ENCODE results near the gene SNX8.

- TF ChIP-seq CTCF (IDR thresholded peaks at IDR 0.05) (no peak), POLR2AphosphoS5 (IDR thresholded peaks at IDR 0.05; ENCODE audit: low read depth, low read length) (no peak), SIN3A (IDR thresholded peaks at IDR 0.05; ENCODE audit: borderline replicate concordance, insufficient read depth, low read depth, low read length) (no peak)
- TF ChIP-seq, protein P1, sequence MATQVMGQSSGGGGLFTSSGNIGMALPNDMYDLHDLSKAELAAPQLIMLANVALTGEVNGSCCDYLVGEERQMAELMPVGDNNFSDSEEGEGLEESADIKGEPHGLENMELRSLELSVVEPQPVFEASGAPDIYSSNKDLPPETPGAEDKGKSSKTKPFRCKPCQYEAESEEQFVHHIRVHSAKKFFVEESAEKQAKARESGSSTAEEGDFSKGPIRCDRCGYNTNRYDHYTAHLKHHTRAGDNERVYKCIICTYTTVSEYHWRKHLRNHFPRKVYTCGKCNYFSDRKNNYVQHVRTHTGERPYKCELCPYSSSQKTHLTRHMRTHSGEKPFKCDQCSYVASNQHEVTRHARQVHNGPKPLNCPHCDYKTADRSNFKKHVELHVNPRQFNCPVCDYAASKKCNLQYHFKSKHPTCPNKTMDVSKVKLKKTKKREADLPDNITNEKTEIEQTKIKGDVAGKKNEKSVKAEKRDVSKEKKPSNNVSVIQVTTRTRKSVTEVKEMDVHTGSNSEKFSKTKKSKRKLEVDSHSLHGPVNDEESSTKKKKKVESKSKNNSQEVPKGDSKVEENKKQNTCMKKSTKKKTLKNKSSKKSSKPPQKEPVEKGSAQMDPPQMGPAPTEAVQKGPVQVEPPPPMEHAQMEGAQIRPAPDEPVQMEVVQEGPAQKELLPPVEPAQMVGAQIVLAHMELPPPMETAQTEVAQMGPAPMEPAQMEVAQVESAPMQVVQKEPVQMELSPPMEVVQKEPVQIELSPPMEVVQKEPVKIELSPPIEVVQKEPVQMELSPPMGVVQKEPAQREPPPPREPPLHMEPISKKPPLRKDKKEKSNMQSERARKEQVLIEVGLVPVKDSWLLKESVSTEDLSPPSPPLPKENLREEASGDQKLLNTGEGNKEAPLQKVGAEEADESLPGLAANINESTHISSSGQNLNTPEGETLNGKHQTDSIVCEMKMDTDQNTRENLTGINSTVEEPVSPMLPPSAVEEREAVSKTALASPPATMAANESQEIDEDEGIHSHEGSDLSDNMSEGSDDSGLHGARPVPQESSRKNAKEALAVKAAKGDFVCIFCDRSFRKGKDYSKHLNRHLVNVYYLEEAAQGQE (IDR thresholded peaks at IDR 0.05; ENCODE audit: insufficient read depth in 1 of 2, low read depth in 2 of 2, low read length in 1 of 2): no peak
Measured at GRCh38 chr7:2251841-2252771, 62.1 kb downstream of the SNX8 start.
